OCI-LY7 (cell line): Measurements from ENCODE around the gene COPG1. TPM values are rescaled to one million over a fixed set of nuclear protein-coding genes. Genes with fewer than 3 reads are reported as not detected.

Experiments used
- BruUV-seq: library from RNA; stranded (reverse); fragments of 400-500 nt; replicated peaks from 2 replicates; lab custom pipeline; 2021; lab: Mats Ljungman, UMichigan
- CTCF ChIA-PET: fragments of 300-600 bp; sonication (Branson Sonifier 250); formaldehyde crosslinking; loops from one replicate; lab custom pipeline; 2022; ENCODE audit warnings: antibody characterized with exemption; ENCODE audit not compliant: unreplicated experiment; lab: Charles Lee
- POLR2A ChIA-PET: fragments of 300-600 bp; sonication (Branson Sonifier 250); formaldehyde crosslinking; loops from one replicate; lab custom pipeline; 2022; ENCODE audit warnings: antibody characterized with exemption; lab: Charles Lee
- DNase-seq: peaks from one replicate; pipeline ENCODE4 v3.0.0-alpha.2; 2015; ENCODE audit warnings: low spot score
- H2AFZ ChIP-seq: fragments of 200-600 bp; sonication (generic), shearing (Covaris generic); 2 replicates; pipeline ENCODE4 v1.6.1; 2014; ENCODE audit warnings: mild to moderate bottlenecking, antibody characterized with exemption, low read length, moderate library complexity
- H3K27ac ChIP-seq: fragments of 200-600 bp; sonication (generic); 2 replicates; pipeline ENCODE4 v1.5.1; 2014; ENCODE audit warnings: mixed run types, low read depth, mild to moderate bottlenecking, moderate library complexity, low read length, inconsistent platforms; ENCODE audit not compliant: poor library complexity, severe bottlenecking
- H3K36me3 ChIP-seq: fragments of 200-600 bp; sonication (generic); 2 replicates; pipeline ENCODE4 v1.6.1; 2014; ENCODE audit warnings: mild to moderate bottlenecking, antibody characterized with exemption, low read length, moderate library complexity, mixed read lengths; ENCODE audit not compliant: insufficient read depth
- H3K4me1 ChIP-seq: fragments of 200-600 bp; sonication (generic); 2 replicates; pipeline ENCODE4 v1.5.1; 2014; ENCODE audit warnings: mild to moderate bottlenecking, low read length; ENCODE audit not compliant: insufficient read depth, poor library complexity, severe bottlenecking
- H3K4me2 ChIP-seq: fragments of 200-600 bp; sonication (generic); 2 replicates; pipeline ENCODE4 v1.6.1; 2014; ENCODE audit warnings: mild to moderate bottlenecking, low read length
- H3K4me3 ChIP-seq: fragments of 200-600 bp; sonication (generic); 2 replicates; pipeline ENCODE4 v1.5.1; 2014; ENCODE audit warnings: mild to moderate bottlenecking, low read depth, low read length; ENCODE audit not compliant: poor library complexity, severe bottlenecking
- H3K79me2 ChIP-seq: fragments of 200-600 bp; sonication (generic); 2 replicates; pipeline ENCODE4 v1.6.1; 2016; ENCODE audit warnings: low read depth, mild to moderate bottlenecking, low read length, moderate library complexity, mixed read lengths; ENCODE audit not compliant: insufficient read depth
- H3K9me2 ChIP-seq: fragments of 200-600 bp; sonication (generic); 2 replicates; pipeline ENCODE4 v1.6.1; 2016; ENCODE audit warnings: mild to moderate bottlenecking, low read length, mixed read lengths; ENCODE audit not compliant: insufficient read depth
- H3K9me3 ChIP-seq: fragments of 200-600 bp; sonication (generic); 2 replicates; pipeline ENCODE4 v1.6.1; 2014; ENCODE audit warnings: mild to moderate bottlenecking, mixed run types, low read length, mixed read lengths
- H4K20me1 ChIP-seq: fragments of 200-600 bp; sonication (generic); 2 replicates; pipeline ENCODE4 v1.6.1; 2014; ENCODE audit warnings: mild to moderate bottlenecking, antibody characterized with exemption, low read length, moderate library complexity, mixed read lengths; ENCODE audit not compliant: insufficient read depth
- CTCF ChIP-seq: fragments of 200-600 bp; sonication (generic); conservative IDR thresholded peaks from 2 replicates; pipeline ENCODE4 v1.5.1; 2014; ENCODE audit warnings: mild to moderate bottlenecking, antibody characterized with exemption, low read length, moderate library complexity, mixed read lengths
- EZH2phosphoT487 ChIP-seq: fragments of 200-600 bp; sonication (generic); IDR thresholded peaks from 2 replicates; pipeline ENCODE4 v1.6.1; 2018; ENCODE audit warnings: low read depth, borderline replicate concordance, mild to moderate bottlenecking, mixed run types, antibody characterized with exemption, low read length, moderate library complexity, mixed read lengths
- intact Hi-C: fragments of 100-400 bp; cut with micrococcal nuclease; formaldehyde crosslinking; loops from one replicate; pipeline ENCODE4 v1.10.0; 2022; ENCODE audit not compliant: unreplicated experiment
- total RNA-seq, 2 experiments: library from RNA; depleted of rRNA in 1 of 2; stranded (reverse); fragments of >200 nt in 1 of 2; shearing (Covaris generic) in 1 of 2; gene quantifications; 2 replicates each; pipeline ENCODE4 v1.2.3, GENCODE V29; 2014 to 2022

The COPG1 gene
- total RNA-seq, 2 experiments from 2014 or later, result 91.9 to 182 TPM

GRCh38 chr3:129205109-129205832, 44.1 kb upstream of the COPG1 start:
- H3K4me1 ChIP-seq, result no peaks in the 10 kb centered on the region
- no peak for TF ChIP-seq EZH2phosphoT487
- H3K4me2 ChIP-seq, result no peak overlapping the region
- DNase-seq, result no peak
- H3K9me3 ChIP-seq, result no peaks in the 10 kb centered on the region
- no TSS peak for BruUV-seq
- intact Hi-C loops, result no loop called here
- H4K20me1 ChIP-seq, result no peaks in the 10 kb centered on the region
- ChIA-PET CTCF (no interaction called here), POLR2A (no interaction called here)
- no peaks in the 10 kb centered on the region for H3K9me2 ChIP-seq
- no peak overlapping the region for H3K4me3 ChIP-seq
- H2AFZ ChIP-seq, result no peak overlapping the region
- H3K79me2 ChIP-seq, result no peaks in the 10 kb centered on the region
- H3K36me3 ChIP-seq, result no peaks in the 10 kb centered on the region
- no peak overlapping the region for H3K27ac ChIP-seq

- ChIA-PET CTCF (no interaction called here), POLR2A (interaction anchor here (0.6 kb wide), 1 partner anchor 32 kb away, joined by 3 read pairs; no protein-coding TSS in a partner anchor)
- H4K20me1 ChIP-seq, result no peaks in the 10 kb centered on the region
- no peaks in the 10 kb centered on the region for H3K9me3 ChIP-seq
- TF ChIP-seq CTCF, result no peak
- no peak for TF ChIP-seq EZH2phosphoT487
- intact Hi-C loops, result no loop called here
- no peak for DNase-seq
- H3K79me2 ChIP-seq, result no peaks in the 10 kb centered on the region
- no peaks in the 10 kb centered on the region for H3K9me2 ChIP-seq
- BruUV-seq, result no TSS peak
- H3K4me2 ChIP-seq, result no peak overlapping the region
- no peak overlapping the region for H3K4me3 ChIP-seq
- H3K27ac ChIP-seq, result no peak overlapping the region
- H2AFZ ChIP-seq, result no peak overlapping the region
- H3K4me1 ChIP-seq, result no peaks in the 10 kb centered on the region
- no peaks in the 10 kb centered on the region for H3K36me3 ChIP-seq
Observed at GRCh38 chr3:129207479-129207878, 41.9 kb upstream of the COPG1 start.

GRCh38 chr3:129211345-129211744, 38.1 kb upstream of the COPG1 start:
- Histone ChIP-seq H3K9me2 (no peaks in the 10 kb centered on the region), H3K27ac (no peak overlapping the region), H3K4me3 (no peak overlapping the region), H3K4me2 (no peak overlapping the region), H4K20me1 (no peaks in the 10 kb centered on the region), H3K4me1 (no peaks in the 10 kb centered on the region), H3K9me3 (no peaks in the 10 kb centered on the region), H3K36me3 (no peaks in the 10 kb centered on the region), H3K79me2 (no peaks in the 10 kb centered on the region), H2AFZ (no peak overlapping the region)
- ChIA-PET CTCF (no interaction called here), POLR2A (no interaction called here)
- no peak for DNase-seq
- BruUV-seq, result no TSS peak
- intact Hi-C loops, result no loop called here
- TF ChIP-seq EZH2phosphoT487 (no peak), CTCF (no peak)
